IMR-90 (cell line): ENCODE data around the gene TOP2A. TPM values are rescaled to one million over a fixed set of nuclear protein-coding genes. Genes with fewer than 3 reads are reported as not detected.

Experiments used
- ATAC-seq: fragments of 200-7000 bp; cut with Tn5 transposase; 2 replicates; pipeline ENCODE4 v1.9.1; 2020; ENCODE audit warnings: low read depth, mild to moderate bottlenecking, moderate library complexity
- BruUV-seq: library from RNA; stranded (reverse); fragments of 400-500 nt; replicated peaks from 2 replicates; lab custom pipeline; 2021; lab: Mats Ljungman, UMichigan
- CTCF ChIA-PET: fragments of 300-600 bp; formaldehyde crosslinking; extraction: SDS; loops from one replicate; lab custom pipeline; 2021; ENCODE audit warnings: antibody characterized with exemption; lab: Yijun Ruan, JAX
- POLR2A ChIA-PET: fragments of 300-600 bp; sonication (Branson Sonifier 250); formaldehyde crosslinking; loops from one replicate; lab custom pipeline; 2022; ENCODE audit warnings: antibody characterized with exemption; ENCODE audit not compliant: unreplicated experiment; lab: Charles Lee
- DNase-seq: peaks from one replicate; pipeline ENCODE4 v3.0.0; 2013
- H2AFZ ChIP-seq: replicated peaks from 2 replicates; pipeline ENCODE3; 2013; ENCODE audit warnings: low read length, mild to moderate bottlenecking; ENCODE audit not compliant: poor library complexity
- H2AK5ac ChIP-seq: 2 replicates; pipeline ENCODE4 v1.6.1; 2013; ENCODE audit warnings: low read depth, low read length, inconsistent platforms
- H2AK9ac ChIP-seq: replicated peaks from 2 replicates; pipeline ENCODE3; 2013; ENCODE audit warnings: mild to moderate bottlenecking, low read depth, low read length, moderate library complexity; ENCODE audit not compliant: poor library complexity
- H2BK120ac ChIP-seq: 2 replicates; pipeline ENCODE4 v1.6.1; 2013; ENCODE audit warnings: low read depth, low read length, inconsistent platforms
- H2BK15ac ChIP-seq: 3 replicates; pipeline ENCODE4 v1.6.1; 2013; ENCODE audit warnings: low read depth, low read length, inconsistent platforms
- H2BK20ac ChIP-seq: 2 replicates; pipeline ENCODE4 v1.6.1; 2013; ENCODE audit warnings: low read depth, mild to moderate bottlenecking, inconsistent platforms, low read length, moderate library complexity
- H2BK5ac ChIP-seq: 2 replicates; pipeline ENCODE4 v1.6.1; 2013; ENCODE audit warnings: mild to moderate bottlenecking, low read depth, low read length, inconsistent platforms; ENCODE audit not compliant: poor library complexity, severe bottlenecking
- H3K14ac ChIP-seq: replicated peaks from 2 replicates; pipeline ENCODE4 v1.6.1; 2013; ENCODE audit warnings: low read depth, low read length, inconsistent platforms
- H3K18ac ChIP-seq: 2 replicates; pipeline ENCODE4 v1.6.1; 2013; ENCODE audit warnings: low read depth, low read length, control low read depth
- H3K23ac ChIP-seq: 2 replicates; pipeline ENCODE4 v1.6.1; 2013; ENCODE audit warnings: low read depth, low read length, inconsistent platforms
- H3K27ac ChIP-seq: 2 replicates; pipeline ENCODE4 v1.5.1; 2013; ENCODE audit warnings: mild to moderate bottlenecking, control low read depth, low read length; ENCODE audit not compliant: insufficient read depth
- H3K27me3 ChIP-seq: 2 replicates; pipeline ENCODE4 v1.6.1; 2013; ENCODE audit warnings: low read length; ENCODE audit not compliant: control insufficient read depth, insufficient read depth
- H3K36me3 ChIP-seq: 2 replicates; pipeline ENCODE4 v1.6.1; 2013; ENCODE audit warnings: low read length, mixed read lengths; ENCODE audit not compliant: control insufficient read depth, insufficient read depth
- H3K4ac ChIP-seq: 2 replicates; pipeline ENCODE4 v1.6.1; 2013; ENCODE audit warnings: low read depth, low read length, inconsistent platforms
- H3K4me1 ChIP-seq: 2 replicates; pipeline ENCODE4 v1.6.1; 2013; ENCODE audit warnings: low read length, mixed read lengths; ENCODE audit not compliant: control insufficient read depth, insufficient read depth
- H3K4me2 ChIP-seq: 2 replicates; pipeline ENCODE4 v1.6.1; 2013; ENCODE audit warnings: low read depth, mild to moderate bottlenecking, control low read depth, low read length, moderate library complexity
- H3K4me3 ChIP-seq: 2 replicates; pipeline ENCODE4 v1.5.1; 2013; ENCODE audit warnings: low read depth, mild to moderate bottlenecking, control low read depth, low read length, moderate library complexity; ENCODE audit not compliant: insufficient read depth
- H3K56ac ChIP-seq: 2 replicates; pipeline ENCODE4 v1.6.1; 2013; ENCODE audit warnings: low read length, inconsistent platforms; ENCODE audit not compliant: insufficient read depth; ENCODE audit errors: extremely low read depth
- H3K79me1 ChIP-seq, 2 experiments: 2 replicates each; pipeline ENCODE4 v1.6.1; 2013; ENCODE audit warnings: low read length in 2 of 2, inconsistent platforms in 1 of 2, low read depth in 1 of 2
- H3K9ac ChIP-seq: 2 replicates; pipeline ENCODE4 v1.6.1; 2013; ENCODE audit warnings: low read depth, low read length, control low read depth
- H3K9me1 ChIP-seq: 2 replicates; pipeline ENCODE4 v1.6.1; 2013; ENCODE audit warnings: low read length, inconsistent platforms; ENCODE audit not compliant: insufficient read depth
- H3K9me3 ChIP-seq: 2 replicates; pipeline ENCODE4 v1.6.1; 2013; ENCODE audit warnings: low read length; ENCODE audit not compliant: control insufficient read depth, insufficient read depth
- H4K20me1 ChIP-seq: 2 replicates; pipeline ENCODE4 v1.6.1; 2013; ENCODE audit warnings: low read length, inconsistent platforms; ENCODE audit not compliant: insufficient read depth
- H4K5ac ChIP-seq: 2 replicates; pipeline ENCODE4 v1.6.1; 2013; ENCODE audit warnings: mild to moderate bottlenecking, low read depth, low read length, control low read depth
- H4K8ac ChIP-seq, 2 experiments: 2 replicates each; pipeline ENCODE4 v1.6.1; 2013; ENCODE audit warnings: low read depth in 2 of 2, low read length in 2 of 2, control low read depth in 1 of 2, inconsistent platforms in 1 of 2
- H4K91ac ChIP-seq: 2 replicates; pipeline ENCODE4 v1.6.1; 2013; ENCODE audit warnings: low read depth, low read length, inconsistent platforms; ENCODE audit not compliant: insufficient read depth
- BHLHE40 ChIP-seq: fragments of 150-350 bp; IDR thresholded peaks from 2 replicates; pipeline ENCODE4 v1.6.1; 2016; ENCODE audit warnings: mild to moderate bottlenecking, low read depth, low read length
- CEBPB ChIP-seq: IDR thresholded peaks from 2 replicates; pipeline ENCODE4 v1.6.1; 2012; ENCODE audit warnings: low read depth, low read length, improper control_type of control experiment
- CHD1 ChIP-seq: IDR thresholded peaks from 2 replicates; pipeline ENCODE4 v1.6.1; 2012; ENCODE audit warnings: low read depth, low read length, improper control_type of control experiment
- FOS ChIP-seq: fragments of 150-350 bp; IDR thresholded peaks from 2 replicates; pipeline ENCODE4 v1.6.1; 2016; ENCODE audit warnings: low read depth, low read length
- MAFK ChIP-seq: IDR thresholded peaks from 2 replicates; pipeline ENCODE4 v1.6.1; 2012; ENCODE audit warnings: low read depth, low read length, improper control_type of control experiment
- MAZ ChIP-seq: IDR thresholded peaks from 2 replicates; pipeline ENCODE4 v1.6.1; 2012; ENCODE audit warnings: low read depth, mild to moderate bottlenecking, low read length, improper control_type of control experiment, moderate library complexity, borderline replicate concordance
- MXI1 ChIP-seq: IDR thresholded peaks from 2 replicates; pipeline ENCODE4 v1.6.1; 2012; ENCODE audit warnings: low read depth, mild to moderate bottlenecking, low read length, moderate library complexity, borderline replicate concordance
- NFE2L2 ChIP-seq: fragments of 150-350 bp; IDR thresholded peaks from 2 replicates; pipeline ENCODE4 v1.6.1; 2016; ENCODE audit warnings: low read depth, mild to moderate bottlenecking, low read length
- POLR2A ChIP-seq: IDR thresholded peaks from 2 replicates; pipeline ENCODE4 v1.6.1; 2012; ENCODE audit warnings: mild to moderate bottlenecking, low read depth, low read length
- RAD21 ChIP-seq: IDR thresholded peaks from 2 replicates; pipeline ENCODE4 v1.6.1; 2012; ENCODE audit warnings: low read length, improper control_type of control experiment
- RCOR1 ChIP-seq: IDR thresholded peaks from 2 replicates; pipeline ENCODE4 v1.6.1; 2012; ENCODE audit warnings: mild to moderate bottlenecking, low read length, improper control_type of control experiment; ENCODE audit not compliant: insufficient replicate concordance
- RFX5 ChIP-seq: IDR thresholded peaks from 2 replicates; pipeline ENCODE4 v1.8.0; 2012; ENCODE audit warnings: low read depth, mild to moderate bottlenecking, low read length, moderate library complexity
- SMC3 ChIP-seq: fragments of 150-350 bp; IDR thresholded peaks from 2 replicates; pipeline ENCODE4 v1.6.1; 2016; ENCODE audit warnings: low read depth, mild to moderate bottlenecking, antibody characterized with exemption, low read length, moderate library complexity
- WGBS, 2 experiments: methylation state at CpG; one replicate each; pipeline versions ENCODE4 v1.1.5 to v1.1.7; 2013; ENCODE audit warnings: missing lambda C conversion rate in 2 of 2; ENCODE audit not compliant: insufficient read length in 1 of 2; ENCODE audit errors: extremely low coverage in 2 of 2; 5-methylcytosine and 5-hydroxymethylcytosine counted together
- dilution Hi-C: fragments of 300-500 bp; cut with HindIII; formaldehyde crosslinking; loops from one replicate; pipeline ENCODE4 v1.14.3; 2018; ENCODE audit warnings: low sequenced_read_pairs; ENCODE audit not compliant: unreplicated experiment
- in situ Hi-C: fragments of 300-500 bp; cut with MboI; formaldehyde crosslinking; loops from 3 replicates; pipeline ENCODE4 v1.14.3; 2019; ENCODE audit warnings: low sequenced_read_pairs, inconsistent platforms, mixed read lengths
- intact Hi-C: fragments of 100-400 bp; cut with micrococcal nuclease; formaldehyde crosslinking; loops from 2 replicates; pipeline ENCODE4 v1.10.0; 2022
- polyA plus RNA-seq, 3 experiments: library from polyadenylated mRNA; depleted of rRNA; stranded (reverse); fragments of >200 nt; gene quantifications; 2 replicates each; pipeline ENCODE4 v1.2.3, GENCODE V29; 2012; ENCODE audit warnings: low replicate concordance in 1 of 3
- total RNA-seq: library from RNA; depleted of rRNA; stranded (reverse); fragments of >200 nt; gene quantifications from 2 replicates; pipeline ENCODE4 v1.2.3, GENCODE V29; 2012
- TF ChIP-seq, protein P1 (sequence below): fragments of 150-350 bp; IDR thresholded peaks from 2 replicates; pipeline ENCODE4 v1.6.1; 2017; ENCODE audit warnings: mild to moderate bottlenecking, antibody characterized with exemption, low read length, low read depth
- TF ChIP-seq, protein P2 (sequence below): fragments of 150-350 bp; IDR thresholded peaks from 2 replicates; pipeline ENCODE4 v1.6.1; 2016; ENCODE audit warnings: low read depth, mild to moderate bottlenecking, low read length, moderate library complexity, borderline replicate concordance

TOP2A gene
- total and polyA plus RNA-seq, 2 of the 4 experiments (the other 2 are of a cell fraction): 43.4 to 68.5 TPM

DNA sequence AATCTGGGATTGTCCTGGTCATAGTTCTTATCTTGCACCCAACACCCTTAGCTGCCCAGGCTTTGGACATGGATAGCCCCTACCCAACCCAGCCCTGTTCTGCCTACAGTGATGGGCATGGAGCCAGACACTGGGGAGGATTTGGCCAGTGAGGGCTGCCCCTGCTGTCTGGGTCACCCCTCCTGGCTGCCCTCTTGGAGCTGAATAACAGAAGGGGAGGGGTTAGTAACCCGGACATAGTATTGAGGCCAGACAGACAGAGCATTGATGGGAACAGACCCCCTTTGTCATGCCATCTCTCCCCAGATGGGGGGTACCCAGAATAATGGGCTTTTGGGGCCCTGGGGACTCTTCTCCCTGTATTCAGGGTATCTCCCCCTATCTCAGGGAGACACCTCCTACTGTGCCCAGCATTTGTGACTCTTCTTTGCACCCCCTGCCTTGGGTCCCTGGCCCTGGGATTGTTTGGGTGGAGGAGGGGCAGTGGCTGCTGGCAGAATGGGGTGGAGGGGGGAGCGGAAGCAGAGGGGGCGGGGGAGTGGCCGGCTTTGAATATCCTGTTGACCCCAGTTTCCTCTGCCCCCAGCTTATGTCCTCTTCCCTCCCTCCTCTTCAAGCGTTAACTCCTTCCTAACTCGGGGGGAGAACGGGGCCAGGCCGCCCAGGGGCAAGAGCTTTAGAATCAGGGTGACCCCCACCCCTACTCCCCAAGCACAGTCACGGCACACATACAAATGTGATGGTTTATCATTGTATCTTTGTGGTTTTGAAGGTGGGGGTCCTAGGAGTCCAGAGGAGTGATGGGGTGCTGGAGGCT lies 70.2 kb downstream of the TOP2A start:
- Histone ChIP-seq H2BK120ac (no peak overlapping the region), H3K27me3 (no peaks in the 10 kb centered on the region), H3K79me1 (peaks cover 59 to 95% of the 10 kb centered on the region in 2 experiments), H3K27ac (peak overlapping the region; percentile 4; the same call in 1 of the 2 replicates), H3K36me3 (peaks cover 35% of the 10 kb centered on the region), H3K23ac (peak overlapping the region; percentile 59; the same call in 1 of the 2 replicates), H3K9me1 (peaks cover 23% of the 10 kb centered on the region), H3K9me3 (no peaks in the 10 kb centered on the region), H2AK5ac (peak overlapping the region; percentile 67), H3K9ac (no peak overlapping the region), H2BK20ac (no peak overlapping the region), H2BK15ac (0 out of 3 replicates have a peak overlapping the region, but pooled peaks have one; percentile 43), H2AK9ac (peak overlapping the region; percentile 60), H3K4me2 (peak overlapping the region; percentile 21), H3K56ac (no peak overlapping the region), H2BK5ac (no peak overlapping the region), H3K14ac (0 out of 2 replicates have a peak overlapping the region, but pooled peaks have one; percentile 42), H4K20me1 (peaks cover 74% of the 10 kb centered on the region), H2AFZ (no peak overlapping the region), H3K4me1 (peaks cover 59% of the 10 kb centered on the region), H4K91ac (no peak overlapping the region), H3K4ac (peak overlapping the region; percentile 45), H3K18ac (no peak overlapping the region), H4K8ac (peak overlapping the region in 1 of 2 experiments; percentile 52; a peak in 1 of 4 replicates), H4K5ac (no peak overlapping the region; the same call in 1 of the 2 replicates), H3K4me3 (no peak overlapping the region)
- ChIA-PET CTCF (no interaction called here), POLR2A (no interaction called here)
- intact Hi-C loops (no loop called here), in situ Hi-C loops (no loop called here), dilution Hi-C loops (no loop called here)
- BruUV-seq: no TSS peak
- WGBS, 2 experiments: no CpG with 5 or more reads among the region's 9 CpGs
- TF ChIP-seq, protein P1, sequence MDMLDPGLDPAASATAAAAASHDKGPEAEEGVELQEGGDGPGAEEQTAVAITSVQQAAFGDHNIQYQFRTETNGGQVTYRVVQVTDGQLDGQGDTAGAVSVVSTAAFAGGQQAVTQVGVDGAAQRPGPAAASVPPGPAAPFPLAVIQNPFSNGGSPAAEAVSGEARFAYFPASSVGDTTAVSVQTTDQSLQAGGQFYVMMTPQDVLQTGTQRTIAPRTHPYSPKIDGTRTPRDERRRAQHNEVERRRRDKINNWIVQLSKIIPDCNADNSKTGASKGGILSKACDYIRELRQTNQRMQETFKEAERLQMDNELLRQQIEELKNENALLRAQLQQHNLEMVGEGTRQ: no peak
- TF ChIP-seq SMC3: no peak
- TF ChIP-seq, protein P2, sequence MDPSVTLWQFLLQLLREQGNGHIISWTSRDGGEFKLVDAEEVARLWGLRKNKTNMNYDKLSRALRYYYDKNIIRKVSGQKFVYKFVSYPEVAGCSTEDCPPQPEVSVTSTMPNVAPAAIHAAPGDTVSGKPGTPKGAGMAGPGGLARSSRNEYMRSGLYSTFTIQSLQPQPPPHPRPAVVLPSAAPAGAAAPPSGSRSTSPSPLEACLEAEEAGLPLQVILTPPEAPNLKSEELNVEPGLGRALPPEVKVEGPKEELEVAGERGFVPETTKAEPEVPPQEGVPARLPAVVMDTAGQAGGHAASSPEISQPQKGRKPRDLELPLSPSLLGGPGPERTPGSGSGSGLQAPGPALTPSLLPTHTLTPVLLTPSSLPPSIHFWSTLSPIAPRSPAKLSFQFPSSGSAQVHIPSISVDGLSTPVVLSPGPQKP: no peak
- no peak for TF ChIP-seq RCOR1
- no peak for TF ChIP-seq NFE2L2
- no peak for TF ChIP-seq RFX5
- no peak for TF ChIP-seq MAZ
- TF ChIP-seq CHD1: no peak
- no peak for TF ChIP-seq POLR2A
- no peak for TF ChIP-seq MXI1
- no peak for TF ChIP-seq CEBPB
- TF ChIP-seq FOS: no peak
- no peak for TF ChIP-seq BHLHE40
- TF ChIP-seq RAD21: no peak
- TF ChIP-seq MAFK: no peak
- no peak for ATAC-seq
- no peak for DNase-seq
